HFF-Myc (cell line): ENCODE data around the gene TMEM190.
A peak's percentile ranks its signal among the peaks of the same experiment; 100 is the strongest.
"Not testable (repeated sequence)": the region's sequence is repeated elsewhere in the genome, so short reads cannot be mapped to it uniquely, and the experiment has no call there.

Experiments used
- DNase-seq: peaks from one replicate; pipeline ENCODE4 v3.0.0-alpha.2; 2011; ENCODE audit warnings: low read depth; ENCODE audit errors: extremely low read depth
- H3K4me3 ChIP-seq: replicated peaks from 2 replicates; pipeline ENCODE4 v1.5.1; 2011; ENCODE audit warnings: low read depth, mild to moderate bottlenecking, control low read depth, low read length
- CTCF ChIP-seq: IDR thresholded peaks from 2 replicates; pipeline ENCODE4 v1.5.1; 2012; ENCODE audit warnings: mild to moderate bottlenecking, low read depth, low read length, control low read depth; ENCODE audit errors: missing control alignments

Gene TMEM190

GRCh38 chr19:55407800-55408532 is 31.3 kb downstream of the TMEM190 start:
- peak; percentile 99 for DNase-seq
- H3K4me3 ChIP-seq: peak overlapping the region; percentile 90
- no peak for TF ChIP-seq CTCF

GRCh38 chr19:55408533-55408872 is 31.9 kb downstream of the TMEM190 start:
- no peak for DNase-seq
- no peak for TF ChIP-seq CTCF
- peak overlapping the region; percentile 14 for H3K4me3 ChIP-seq

- not testable (repeated sequence) for H3K4me3 ChIP-seq, DNase-seq
Measured at GRCh38 chr19:55409179-55409578, 32.6 kb downstream of the TMEM190 start.

GRCh38 chr19:55410168-55410567 is 33.5 kb downstream of the TMEM190 start:
- TF ChIP-seq CTCF: no peak
- DNase-seq: no peak
- H3K4me3 ChIP-seq: no peak overlapping the region

- TF ChIP-seq CTCF: peak; percentile 68
- no peak overlapping the region for H3K4me3 ChIP-seq
- DNase-seq: peak; percentile 61
Measured at GRCh38 chr19:55418185-55418584, 41.6 kb downstream of the TMEM190 start.

- H3K4me3 ChIP-seq: no peak overlapping the region
- no peak for TF ChIP-seq CTCF
- no peak for DNase-seq
Measured at GRCh38 chr19:55419103-55419502, 42.5 kb downstream of the TMEM190 start.

GRCh38 chr19:55419624-55420236 is 43.1 kb downstream of the TMEM190 start:
- no peak for TF ChIP-seq CTCF
- H3K4me3 ChIP-seq: no peak overlapping the region
- no peak for DNase-seq

GRCh38 chr19:55421281-55421680 is 44.7 kb downstream of the TMEM190 start:
- DNase-seq, H3K4me3 ChIP-seq: not testable (repeated sequence)
